SK-N-MC (cell line): ENCODE data around the gene SNHG17.
A peak's percentile ranks its signal among the peaks of the same experiment; 100 is the strongest.

ENCODE experiments used
- DNase-seq: peaks from one replicate; pipeline ENCODE4 v3.0.0-alpha.2; 2011; ENCODE audit warnings: low read depth, low spot score
- H3K27ac ChIP-seq: fragments of 200-600 bp; sonication (generic); 2 replicates; pipeline ENCODE4 v1.5.1; 2016; ENCODE audit warnings: mixed run types
- H3K36me3 ChIP-seq: fragments of 200-600 bp; sonication (generic); 2 replicates; pipeline ENCODE4 v1.6.1; 2017; ENCODE audit warnings: antibody characterized with exemption, low read length, mixed read lengths; ENCODE audit not compliant: insufficient read depth
- H3K4me3 ChIP-seq: fragments of 200-600 bp; sonication (generic); 2 replicates; pipeline ENCODE4 v1.5.1; 2016
- H3K9ac ChIP-seq: fragments of 200-600 bp; sonication (generic); 2 replicates; pipeline ENCODE4 v1.8.0; 2017; ENCODE audit warnings: mixed run types, mixed read lengths; ENCODE audit not compliant: insufficient read length
- H3K9me3 ChIP-seq: fragments of 200-600 bp; sonication (generic); 2 replicates; pipeline ENCODE4 v1.6.1; 2017; ENCODE audit warnings: low read depth, mild to moderate bottlenecking, antibody characterized with exemption, low read length, moderate library complexity, mixed read lengths
- EZH2 ChIP-seq: fragments of 200-600 bp; sonication (generic); IDR thresholded peaks from one replicate; pipeline ENCODE4 v1.6.1; 2017; ENCODE audit warnings: antibody characterized with exemption
- FOXP2 ChIP-seq: optimal IDR thresholded peaks from 2 replicates; pipeline ENCODE3; 2011; ENCODE audit warnings: mild to moderate bottlenecking, moderate library complexity; ENCODE audit not compliant: insufficient read depth; ENCODE audit errors: extremely low read length, control extremely low read depth
- POLR2AphosphoS5 ChIP-seq: IDR thresholded peaks from 2 replicates; pipeline ENCODE4 v1.6.1; 2012; ENCODE audit warnings: mild to moderate bottlenecking, low read depth, low read length, borderline replicate concordance

The SNHG17 gene

GRCh38 chr20:38452880-38453624 lies 17.9 kb upstream of the SNHG17 start:
- H3K4me3 ChIP-seq: no peak overlapping the region
- no peaks in the 10 kb centered on the region for H3K9me3 ChIP-seq
- no peak for DNase-seq
- H3K27ac ChIP-seq: no peak overlapping the region
- peaks cover 25% of the 10 kb centered on the region for H3K36me3 ChIP-seq
- H3K9ac ChIP-seq: no peak overlapping the region
- TF ChIP-seq FOXP2 (no peak), POLR2AphosphoS5 (no peak)

DNA sequence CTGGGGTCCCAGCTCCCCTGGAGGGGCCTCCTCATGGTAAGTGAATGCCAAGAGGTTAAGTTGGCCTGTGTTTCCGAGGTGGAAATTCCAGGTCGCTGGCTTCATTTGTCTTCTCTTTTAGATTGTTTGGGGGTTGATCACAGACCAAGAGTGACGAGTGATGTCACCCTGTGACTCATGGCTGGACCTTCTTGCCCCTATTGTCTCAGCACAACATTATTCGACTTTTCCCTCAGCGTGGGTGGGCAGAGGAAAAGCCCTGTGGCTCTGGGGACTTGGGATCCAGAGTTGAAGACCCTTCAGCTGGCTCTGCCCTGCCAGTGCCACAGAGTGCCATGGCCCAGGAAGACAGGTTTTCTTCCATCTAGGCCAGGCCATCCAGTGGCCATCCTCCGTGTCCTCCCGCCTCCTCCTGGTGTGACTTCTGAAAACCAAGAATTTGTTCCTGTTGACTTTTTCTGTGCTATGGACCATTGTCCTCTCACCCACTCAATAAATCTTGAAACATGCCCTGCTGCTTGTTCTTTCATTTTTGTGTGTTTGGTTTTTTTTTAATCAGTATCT lies 15.4 kb upstream of the SNHG17 start:
- no peak for TF ChIP-seq POLR2AphosphoS5
- Histone ChIP-seq H3K4me3 (no peak overlapping the region), H3K27ac (no peak overlapping the region), H3K9ac (no peak overlapping the region), H3K9me3 (no peaks in the 10 kb centered on the region), H3K36me3 (peaks cover 27% of the 10 kb centered on the region)
- DNase-seq: no peak

DNA sequence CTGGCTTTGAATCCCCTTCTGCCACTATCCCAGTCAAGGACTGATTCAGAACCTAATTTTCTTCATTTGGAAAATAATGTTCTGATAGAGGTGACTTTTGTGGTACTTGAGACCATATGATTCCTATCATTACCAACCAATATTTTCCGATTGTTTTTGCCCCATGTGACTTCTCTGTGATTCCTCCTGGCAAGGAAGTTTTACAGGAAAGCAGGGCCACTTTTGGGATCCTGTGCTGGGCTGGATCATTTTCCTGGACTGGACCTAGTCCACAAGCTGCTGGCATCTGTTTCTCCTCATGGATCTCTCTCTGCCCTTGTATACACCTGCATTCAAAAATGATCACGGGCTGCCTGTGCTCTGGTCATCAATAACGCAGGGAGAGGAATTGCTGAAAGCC lies 13.9 kb upstream of the SNHG17 start:
- Histone ChIP-seq H3K9ac (no peak overlapping the region), H3K9me3 (no peaks in the 10 kb centered on the region), H3K4me3 (no peak overlapping the region), H3K36me3 (peaks cover 27% of the 10 kb centered on the region), H3K27ac (no peak overlapping the region)
- DNase-seq: no peak
- TF ChIP-seq EZH2 (no peak), FOXP2 (no peak), POLR2AphosphoS5 (no peak)

GRCh38 chr20:38447931-38448675 lies 13.0 kb upstream of the SNHG17 start:
- Histone ChIP-seq H3K9me3 (no peaks in the 10 kb centered on the region), H3K36me3 (peaks cover 27% of the 10 kb centered on the region), H3K4me3 (peak overlapping the region; percentile 93), H3K9ac (peak overlapping the region; percentile 99), H3K27ac (no peak overlapping the region)
- TF ChIP-seq EZH2 (no peak), POLR2AphosphoS5 (no peak), FOXP2 (no peak)
- DNase-seq: no peak

DNA sequence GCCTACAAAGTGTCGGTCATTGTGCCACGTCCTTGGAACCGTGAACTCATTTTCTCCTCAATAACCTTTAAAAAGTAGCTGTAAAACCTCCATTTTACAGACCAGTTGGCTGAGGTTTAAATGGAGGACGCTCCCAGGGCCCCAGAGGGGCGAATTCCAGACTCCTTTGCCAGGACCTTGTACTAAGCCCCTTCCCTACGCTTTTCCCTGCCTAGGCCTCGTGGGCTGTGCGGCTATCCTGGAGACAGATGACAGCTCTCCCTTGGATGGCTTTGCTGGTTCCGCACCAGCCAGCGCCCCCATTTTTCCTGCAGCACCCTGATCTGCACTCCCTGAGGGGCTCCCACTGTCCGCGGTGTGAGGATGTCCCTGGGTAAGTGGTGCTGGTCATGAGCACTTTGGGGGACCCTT lies 12.1 kb upstream of the SNHG17 start:
- Histone ChIP-seq H3K36me3 (peaks cover 27% of the 10 kb centered on the region), H3K9ac (peak overlapping the region; percentile 99), H3K4me3 (peak overlapping the region; percentile 93), H3K9me3 (no peaks in the 10 kb centered on the region), H3K27ac (no peak overlapping the region; the same call in 1 of the 2 replicates)
- TF ChIP-seq FOXP2 (no peak), POLR2AphosphoS5 (peak; percentile 27; the same call in 1 of the 2 replicates), EZH2 (no peak)
- DNase-seq: no peak

GRCh38 chr20:38446441-38447209 lies 11.5 kb upstream of the SNHG17 start:
- Histone ChIP-seq H3K4me3 (peak overlapping the region; percentile 93), H3K36me3 (peaks cover 27% of the 10 kb centered on the region), H3K27ac (peak overlapping the region; percentile 72; the same call in 1 of the 2 replicates), H3K9me3 (no peaks in the 10 kb centered on the region), H3K9ac (peak overlapping the region; percentile 99)
- TF ChIP-seq EZH2 (no peak), POLR2AphosphoS5 (peak; percentile 98), FOXP2 (peak; percentile 11)
- peak; percentile 74 for DNase-seq

GRCh38 chr20:38445901-38446425 lies 10.8 kb upstream of the SNHG17 start:
- no peaks in the 10 kb centered on the region for H3K9me3 ChIP-seq
- DNase-seq: no peak
- H3K9ac ChIP-seq: no peak overlapping the region
- TF ChIP-seq EZH2 (no peak), FOXP2 (no peak), POLR2AphosphoS5 (no peak)
- no peak overlapping the region for H3K27ac ChIP-seq
- peaks cover 26% of the 10 kb centered on the region for H3K36me3 ChIP-seq
- peak overlapping the region; percentile 93 for H3K4me3 ChIP-seq

GRCh38 chr20:38445381-38445796 lies 10.3 kb upstream of the SNHG17 start:
- DNase-seq: no peak
- H3K9ac ChIP-seq: no peak overlapping the region
- peaks cover 20% of the 10 kb centered on the region; the same call in 1 of the 2 replicates for H3K36me3 ChIP-seq
- no peak overlapping the region for H3K4me3 ChIP-seq
- TF ChIP-seq FOXP2 (no peak), EZH2 (no peak), POLR2AphosphoS5 (no peak)
- no peak overlapping the region for H3K27ac ChIP-seq
- H3K9me3 ChIP-seq: no peaks in the 10 kb centered on the region
